ENCODE measurements around the gene DUOX1. TPM values are rescaled to one million over a fixed set of nuclear protein-coding genes. Genes with fewer than 3 reads are reported as not detected.
A peak's percentile ranks its signal among the peaks of the same experiment; 100 is the strongest.

The DUOX1 gene
- total RNA-seq, 1 donor from 2014 or later = 327 TPM

GRCh38 chr15:45128971-45129639 lies 689 bp upstream of the DUOX1 start:
- TF ChIP-seq CTCF (IDR thresholded peaks at IDR 0.05) = no peak
- peak overlapping the region; percentile 56 for H3K4me3 ChIP-seq
- peak; percentile 80 for DNase-seq
- H3K36me3 ChIP-seq = no peaks in the 10 kb centered on the region
- H3K27me3 ChIP-seq = peaks cover 49% of the 10 kb centered on the region
- peak; percentile 48 for ATAC-seq
- H3K27ac ChIP-seq = peak overlapping the region; percentile 80
- intact Hi-C loops (cut with DNase I) = no loop called here
- H3K9me3 ChIP-seq = no peaks in the 10 kb centered on the region
- no peaks in the 10 kb centered on the region for H3K4me1 ChIP-seq

GRCh38 chr15:45130291-45131000 lies 652 bp downstream of the DUOX1 start:
- Histone ChIP-seq H3K9me3 (no peaks in the 10 kb centered on the region), H3K4me3 (peak overlapping the region; percentile 56), H3K27ac (peak overlapping the region; percentile 80), H3K4me1 (peaks cover 9% of the 10 kb centered on the region), H3K36me3 (no peaks in the 10 kb centered on the region), H3K27me3 (peaks cover 56% of the 10 kb centered on the region)
- peak; percentile 2 for ATAC-seq
- peak; percentile 63 for DNase-seq
- TF ChIP-seq CTCF (IDR thresholded peaks at IDR 0.05) = no peak
- intact Hi-C loops (cut with DNase I) = no loop called here

DNA sequence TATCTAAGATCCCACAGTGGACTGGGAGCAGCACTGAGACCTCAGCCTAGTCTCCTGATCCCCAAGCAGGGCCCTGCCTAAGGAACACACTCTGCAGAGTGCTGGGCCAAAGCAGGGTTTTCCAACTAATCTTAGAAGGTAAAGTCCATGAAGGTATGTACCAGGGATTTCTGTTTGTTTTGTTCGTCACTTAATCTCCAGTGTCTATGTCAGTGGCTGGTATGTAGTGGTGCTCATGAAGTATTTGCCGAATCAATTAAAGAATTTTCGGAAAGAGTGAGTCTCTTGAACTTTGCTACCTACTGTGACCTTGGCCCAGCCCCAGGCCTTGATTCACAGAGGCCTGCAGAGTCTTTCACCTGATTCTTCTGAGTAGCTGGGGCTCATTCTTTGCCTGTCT lies 1.7 kb downstream of the DUOX1 start:
- no peak for TF ChIP-seq CTCF (IDR thresholded peaks at IDR 0.05)
- intact Hi-C loops (cut with DNase I) = no loop called here
- Histone ChIP-seq H3K27ac (peak overlapping the region; percentile 80), H3K36me3 (no peaks in the 10 kb centered on the region), H3K4me3 (peak overlapping the region; percentile 56), H3K4me1 (peaks cover 9% of the 10 kb centered on the region), H3K9me3 (no peaks in the 10 kb centered on the region), H3K27me3 (peaks cover 56% of the 10 kb centered on the region)
- DNase-seq (peak; percentile 71), ATAC-seq (peak; percentile 5)

DNA sequence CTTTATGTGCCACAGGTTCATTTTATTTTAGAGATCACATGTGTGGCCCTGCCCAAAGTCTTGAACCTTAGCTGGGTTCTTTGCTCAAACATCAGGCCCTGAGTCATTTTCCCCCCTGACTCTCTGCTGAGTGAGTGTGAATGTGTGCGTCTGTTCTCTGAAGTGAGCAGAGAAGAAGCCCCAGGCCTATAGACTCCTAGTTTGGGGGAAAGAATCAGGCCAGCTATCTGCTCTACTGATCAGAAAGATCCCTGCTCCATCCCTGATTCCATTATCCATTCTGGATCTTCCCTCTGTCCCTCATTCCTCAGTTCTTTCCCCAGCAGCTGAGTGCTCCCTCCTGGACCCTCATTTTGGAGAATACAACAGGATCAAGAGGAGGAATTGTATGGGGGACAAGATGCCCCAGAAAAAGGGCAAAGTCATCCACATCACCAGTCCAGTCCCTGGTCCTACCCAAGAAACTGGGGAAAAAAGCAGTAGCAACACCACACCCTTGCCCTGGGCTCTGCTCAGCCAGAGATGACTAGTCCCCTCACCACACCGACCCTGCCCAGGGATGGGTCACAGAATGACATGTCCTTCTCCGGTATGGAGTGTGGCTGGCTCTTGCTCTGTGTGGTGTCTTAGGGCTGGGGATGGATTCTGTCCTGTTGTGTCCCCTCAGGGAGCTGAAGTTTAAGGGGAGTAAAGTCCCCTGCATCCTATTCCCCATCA lies 3.2 kb downstream of the DUOX1 start:
- intact Hi-C loops (cut with DNase I) = no loop called here
- Histone ChIP-seq H3K9me3 (no peaks in the 10 kb centered on the region), H3K27ac (no peak overlapping the region), H3K36me3 (no peaks in the 10 kb centered on the region), H3K4me1 (peaks cover 9% of the 10 kb centered on the region), H3K27me3 (peaks cover 50% of the 10 kb centered on the region), H3K4me3 (no peak overlapping the region)
- no peak for TF ChIP-seq CTCF (IDR thresholded peaks at IDR 0.05)
- ATAC-seq = no peak
- no peak for DNase-seq

DNA sequence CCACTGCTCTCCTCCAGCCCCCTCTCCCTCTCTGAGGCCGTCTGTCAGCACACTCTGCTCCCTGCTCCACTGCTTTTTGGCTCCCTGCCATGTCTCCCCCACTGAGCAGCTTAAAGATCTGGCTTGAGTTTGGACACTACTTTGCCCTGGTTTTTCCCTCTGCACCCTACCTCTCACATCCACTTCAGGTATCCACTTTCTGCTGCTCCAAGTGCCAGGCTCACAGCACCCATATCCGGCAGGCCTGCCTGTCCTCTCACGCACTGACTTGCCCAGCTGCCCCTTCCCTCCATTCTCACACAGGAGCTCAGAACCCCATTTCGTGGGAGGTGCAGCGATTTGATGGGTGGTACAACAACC lies 3.7 kb downstream of the DUOX1 start:
- H3K9me3 ChIP-seq = no peaks in the 10 kb centered on the region
- intact Hi-C loops (cut with DNase I) = no loop called here
- H3K36me3 ChIP-seq = no peaks in the 10 kb centered on the region
- ATAC-seq (peak; percentile 2), DNase-seq (peak; percentile 70)
- no peak overlapping the region for H3K4me3 ChIP-seq
- H3K27ac ChIP-seq = no peak overlapping the region
- TF ChIP-seq CTCF (IDR thresholded peaks at IDR 0.05) = no peak
- H3K4me1 ChIP-seq = peaks cover 9% of the 10 kb centered on the region
- H3K27me3 ChIP-seq = peaks cover 45% of the 10 kb centered on the region
